ENCODE data around the gene OSBPL3.

OSBPL3 gene

DNA sequence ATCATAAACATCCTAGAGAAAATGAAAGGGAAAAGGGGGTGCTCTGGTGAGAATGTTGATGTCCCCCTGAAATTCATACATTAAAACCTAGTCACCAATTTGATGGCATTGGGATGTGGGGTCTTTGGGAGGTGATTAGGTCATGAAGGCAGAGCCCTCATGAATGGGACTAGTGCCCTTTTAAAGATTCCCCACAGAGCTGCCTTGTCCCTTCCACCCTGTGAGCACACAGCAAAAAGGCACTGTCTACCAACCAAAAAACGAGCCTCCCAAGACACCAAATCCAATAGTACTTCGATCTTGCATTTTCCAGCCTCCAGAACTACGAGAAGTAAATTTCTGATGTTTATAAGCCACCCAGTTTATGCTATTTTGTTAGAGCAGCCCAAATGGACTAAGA, 47.6 kb downstream of the OSBPL3 start:
- CTCF ChIA-PET: no interaction called here
- Mint-ChIP-seq H3K9me3 (peaks cover 5% of the 10 kb centered on the region), H3K4me3 (no peak overlapping the region), H3K27ac (peak overlapping the region; percentile 30), H3K4me1 (peaks cover 35% of the 10 kb centered on the region), H3K36me3 (peaks cover 48% of the 10 kb centered on the region), H3K27me3 (no peaks in the 10 kb centered on the region)
- no peak for DNase-seq

DNA sequence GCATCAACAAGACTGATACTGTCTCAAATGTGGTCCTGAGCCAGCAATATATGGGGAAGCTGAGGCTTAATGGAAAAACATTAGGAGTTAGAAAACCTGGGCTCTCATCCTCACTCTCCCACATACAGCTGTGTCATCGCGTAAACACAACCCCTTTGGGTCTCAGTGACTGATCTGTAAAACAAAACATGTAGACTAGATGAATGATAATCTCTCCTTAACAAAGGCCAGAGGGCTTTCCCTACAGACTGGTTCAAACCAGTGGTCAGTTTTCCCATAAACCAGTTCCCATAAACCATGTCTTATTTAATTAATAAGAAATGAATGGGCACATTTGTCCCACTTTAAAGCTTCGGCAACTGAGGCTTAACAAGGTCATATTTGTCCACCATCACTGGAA, 48.1 kb downstream of the OSBPL3 start:
- Mint-ChIP-seq H3K4me1 (peaks cover 33% of the 10 kb centered on the region), H3K36me3 (peaks cover 46% of the 10 kb centered on the region), H3K27ac (no peak overlapping the region), H3K27me3 (no peaks in the 10 kb centered on the region), H3K9me3 (peaks cover 4% of the 10 kb centered on the region), H3K4me3 (no peak overlapping the region)
- CTCF ChIA-PET: no interaction called here
- no peak for DNase-seq

DNA sequence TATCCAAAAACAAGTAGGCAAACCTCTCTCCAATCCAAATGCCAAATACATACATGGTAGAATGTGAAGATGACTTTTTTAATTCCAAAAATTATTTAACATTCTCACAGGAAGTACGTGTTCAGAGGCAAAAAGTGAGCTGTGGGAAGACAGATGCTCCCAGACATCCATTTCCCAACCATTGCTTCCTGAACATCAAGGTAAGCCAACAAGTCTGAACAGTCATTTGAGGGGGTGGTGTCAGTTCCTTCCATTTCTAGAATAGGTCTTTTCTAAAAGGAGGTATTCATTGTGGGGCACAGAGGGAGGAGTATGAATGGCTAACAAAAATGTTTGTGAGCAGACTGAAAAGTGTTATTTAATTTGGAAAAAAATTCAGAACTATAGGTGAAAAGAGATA, 49.1 kb downstream of the OSBPL3 start:
- Mint-ChIP-seq H3K27ac (no peak overlapping the region), H3K4me1 (peaks cover 32% of the 10 kb centered on the region), H3K4me3 (no peak overlapping the region), H3K36me3 (peaks cover 37% of the 10 kb centered on the region), H3K27me3 (no peaks in the 10 kb centered on the region), H3K9me3 (no peaks in the 10 kb centered on the region)
- CTCF ChIA-PET: no interaction called here
- DNase-seq: no peak

DNA sequence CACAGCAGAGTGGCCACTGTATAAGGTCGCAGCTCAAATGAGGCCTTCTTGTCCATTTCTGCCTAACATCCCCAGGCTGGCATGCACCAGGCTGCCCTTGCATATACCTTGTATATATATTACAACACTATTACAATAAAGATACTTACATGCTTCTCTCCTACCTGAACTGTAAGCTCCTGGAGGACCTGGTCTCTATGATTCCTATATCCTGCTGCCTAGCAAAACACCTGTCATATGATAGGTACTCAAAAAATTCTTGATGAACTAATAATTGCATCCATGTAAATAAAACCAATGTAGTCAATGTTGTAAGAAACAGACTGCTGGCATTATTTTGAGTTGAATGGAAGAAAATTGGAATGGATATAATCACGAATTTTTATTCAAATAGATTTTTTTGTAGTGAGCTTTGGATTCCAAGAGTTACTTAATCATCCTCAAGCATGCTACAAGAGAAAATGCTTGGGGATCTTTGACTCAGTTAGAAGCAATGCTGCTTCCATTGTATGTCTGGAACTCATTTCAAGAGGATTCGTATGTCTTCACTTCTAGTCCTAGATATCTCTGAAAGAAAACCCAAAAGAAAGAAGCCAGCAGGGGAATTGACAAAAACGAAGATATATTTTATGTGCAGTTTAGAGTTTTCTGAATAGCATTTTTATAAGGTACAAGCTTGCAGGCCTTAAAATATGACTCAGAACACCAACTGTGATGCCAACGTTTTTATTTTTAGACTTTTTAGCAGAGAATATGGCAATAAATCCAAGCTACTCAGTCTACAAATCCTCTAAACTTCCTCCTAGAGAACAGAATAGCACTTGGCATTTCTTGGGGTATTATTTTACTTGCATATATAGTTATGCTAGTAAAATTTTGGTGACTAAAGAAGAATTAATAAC, 53.1 kb downstream of the OSBPL3 start:
- no peak for DNase-seq
- H3K27ac Mint-ChIP-seq: no peak overlapping the region

DNA sequence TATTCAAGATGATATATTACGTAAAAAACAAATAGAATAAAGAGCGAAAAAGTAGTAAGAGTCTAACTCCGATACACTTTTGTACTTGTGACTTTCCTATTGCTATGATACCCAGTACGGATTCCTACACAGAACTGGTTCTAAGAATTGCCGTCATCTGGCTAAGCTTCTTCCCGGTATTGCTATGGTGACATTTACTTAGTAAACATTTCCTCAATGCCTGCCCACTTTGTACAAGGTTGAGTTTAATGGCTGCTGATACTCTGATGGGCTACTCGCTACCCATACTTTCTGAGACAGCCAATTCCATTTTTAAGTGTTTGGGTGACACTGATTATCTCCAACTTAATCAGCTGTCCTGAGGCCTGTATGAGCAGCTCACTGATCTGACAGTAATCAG, 55.6 kb downstream of the OSBPL3 start:
- Mint-ChIP-seq H3K4me1 (peaks cover 82% of the 10 kb centered on the region), H3K27me3 (no peaks in the 10 kb centered on the region), H3K4me3 (peak overlapping the region; percentile 35), H3K36me3 (peaks cover 22% of the 10 kb centered on the region), H3K27ac (peak overlapping the region; percentile 96), H3K9me3 (peaks cover 2% of the 10 kb centered on the region)
- CTCF ChIA-PET: interaction anchor here (1.3 to 2.6 kb wide), 4 partner anchors 13 to 170 kb away, joined by 3 to 9 read pairs (median 4); partner anchors contain the start of gene OSBPL3
- DNase-seq: peak; percentile 24

More for the DNA sequence above, 53.1 kb downstream of the OSBPL3 start:
- CTCF ChIA-PET: interaction anchor here (0.8 to 1.7 kb wide), 3 partner anchors 22 to 106 kb away, joined by 3 to 6 read pairs (median 4); no protein-coding TSS in a partner anchor
- Mint-ChIP-seq H3K4me1 (peaks cover 61% of the 10 kb centered on the region), H3K27me3 (no peaks in the 10 kb centered on the region), H3K9me3 (no peaks in the 10 kb centered on the region), H3K36me3 (peaks cover 34% of the 10 kb centered on the region), H3K4me3 (no peak overlapping the region)

DNA sequence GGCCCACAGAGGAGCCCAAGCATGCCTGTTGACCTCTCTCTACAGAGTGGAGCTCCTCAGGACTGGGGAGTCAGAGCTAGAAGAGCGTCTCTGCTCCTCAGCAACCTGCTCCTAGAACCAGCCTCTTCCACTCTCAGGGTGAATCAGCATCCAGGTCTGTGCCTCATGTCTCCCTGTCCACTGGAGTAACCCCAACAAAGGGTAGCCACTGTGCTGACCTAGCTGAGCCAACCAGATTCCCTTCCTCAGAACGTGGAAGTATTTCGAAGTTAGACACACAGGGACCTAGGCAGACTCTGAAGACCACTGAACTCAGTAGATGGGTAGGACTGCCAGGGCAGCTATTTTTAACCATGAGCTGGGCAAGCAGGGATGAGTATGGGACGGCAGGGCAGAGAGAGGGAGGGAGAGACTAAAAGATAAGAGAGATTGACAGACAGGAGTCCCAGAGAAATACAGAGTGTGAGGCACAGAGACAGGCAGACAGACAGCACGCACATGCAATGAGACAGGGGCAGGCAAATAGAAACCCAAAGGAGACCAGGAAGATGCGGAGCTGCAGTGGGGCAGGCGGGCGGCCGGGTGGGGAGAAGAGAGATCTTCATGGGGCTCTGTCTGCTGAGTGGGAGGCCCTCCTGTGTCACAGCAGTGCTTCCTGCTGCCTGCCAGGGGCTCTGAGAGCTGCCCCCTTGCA, 56.7 kb downstream of the OSBPL3 start:
- peaks cover 84% of the 10 kb centered on the region for H3K4me1 Mint-ChIP-seq
- H3K9me3 Mint-ChIP-seq: peaks cover 2% of the 10 kb centered on the region
- no peaks in the 10 kb centered on the region for H3K27me3 Mint-ChIP-seq

DNA sequence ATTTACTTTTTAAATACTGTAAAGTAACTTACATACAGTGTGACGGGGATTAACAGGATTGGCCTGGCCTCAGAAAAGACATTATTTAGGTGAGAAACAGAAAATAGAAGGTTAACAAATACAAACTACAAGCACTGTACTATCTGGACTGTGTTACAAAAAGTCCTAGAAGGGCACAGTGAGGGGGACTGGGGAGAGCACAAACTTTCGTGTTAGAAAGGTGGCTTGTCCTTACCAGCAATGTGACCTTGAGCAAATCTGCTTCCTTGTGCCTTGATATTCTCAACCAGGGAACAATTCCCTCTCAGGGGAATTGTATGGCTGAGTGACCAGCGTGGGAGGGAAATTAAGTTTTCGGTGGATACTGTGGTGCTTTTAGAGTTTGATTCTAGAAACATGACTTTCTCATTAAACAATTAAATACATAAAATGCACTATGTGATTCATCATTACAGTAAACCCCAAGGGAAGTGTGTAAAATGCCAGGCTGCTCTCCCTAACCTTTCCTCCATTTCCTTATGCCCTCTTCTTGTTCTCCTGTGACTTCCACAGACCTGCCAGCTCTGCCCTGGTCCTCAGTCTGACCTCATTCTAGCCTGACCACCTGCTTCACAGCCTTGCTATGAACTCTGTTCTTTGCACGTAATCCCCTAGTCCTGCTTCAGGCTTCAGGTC, 57.7 kb downstream of the OSBPL3 start:
- H3K9me3 Mint-ChIP-seq: peaks cover 2% of the 10 kb centered on the region
- CTCF ChIA-PET: interaction anchor here (0.9 to 2.6 kb wide), 4 partner anchors 42 to 101 kb away, joined by 3 to 9 read pairs (median 4); partner anchors contain the start of gene OSBPL3
- H3K27me3 Mint-ChIP-seq: no peaks in the 10 kb centered on the region
- H3K36me3 Mint-ChIP-seq: peaks cover 31% of the 10 kb centered on the region
- H3K27ac Mint-ChIP-seq: peak overlapping the region; percentile 96
- DNase-seq: no peak
- H3K4me3 Mint-ChIP-seq: no peak overlapping the region
- peaks cover 91% of the 10 kb centered on the region for H3K4me1 Mint-ChIP-seq

More for the DNA sequence above, 56.7 kb downstream of the OSBPL3 start:
- peak overlapping the region; percentile 96 for H3K27ac Mint-ChIP-seq
- peaks cover 27% of the 10 kb centered on the region for H3K36me3 Mint-ChIP-seq
- no peak overlapping the region for H3K4me3 Mint-ChIP-seq
- CTCF ChIA-PET: interaction anchor here (0.9 to 2.6 kb wide), 4 partner anchors 12 to 102 kb away, joined by 3 to 9 read pairs (median 4); partner anchors contain the start of gene OSBPL3
- no peak for DNase-seq

DNA sequence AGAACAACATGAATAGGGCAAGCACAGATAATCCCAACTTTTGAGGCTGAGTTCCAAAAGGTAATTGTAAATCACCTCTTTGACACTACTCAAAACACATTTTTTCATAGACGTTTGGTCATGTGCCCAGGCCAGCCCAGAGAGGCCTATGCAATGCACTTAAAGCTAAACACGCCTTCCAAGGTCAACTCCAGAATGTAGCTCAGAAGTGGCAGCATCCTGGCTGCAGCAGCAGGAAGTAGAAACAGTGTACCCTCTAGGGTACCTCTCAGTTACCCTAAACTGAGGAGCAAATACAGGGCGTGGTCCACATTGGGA, 58.7 kb downstream of the OSBPL3 start:
- Mint-ChIP-seq H3K4me3 (peak overlapping the region; percentile 42), H3K36me3 (peaks cover 38% of the 10 kb centered on the region), H3K9me3 (peaks cover 2% of the 10 kb centered on the region), H3K27me3 (no peaks in the 10 kb centered on the region), H3K27ac (peak overlapping the region; percentile 96), H3K4me1 (peaks cover 94% of the 10 kb centered on the region)
- CTCF ChIA-PET: interaction anchor here (0.9 to 1.4 kb wide), 4 partner anchors 11 to 100 kb away, joined by 3 to 4 read pairs (median 4); no protein-coding TSS in a partner anchor
- DNase-seq: peak; percentile 58

DNA sequence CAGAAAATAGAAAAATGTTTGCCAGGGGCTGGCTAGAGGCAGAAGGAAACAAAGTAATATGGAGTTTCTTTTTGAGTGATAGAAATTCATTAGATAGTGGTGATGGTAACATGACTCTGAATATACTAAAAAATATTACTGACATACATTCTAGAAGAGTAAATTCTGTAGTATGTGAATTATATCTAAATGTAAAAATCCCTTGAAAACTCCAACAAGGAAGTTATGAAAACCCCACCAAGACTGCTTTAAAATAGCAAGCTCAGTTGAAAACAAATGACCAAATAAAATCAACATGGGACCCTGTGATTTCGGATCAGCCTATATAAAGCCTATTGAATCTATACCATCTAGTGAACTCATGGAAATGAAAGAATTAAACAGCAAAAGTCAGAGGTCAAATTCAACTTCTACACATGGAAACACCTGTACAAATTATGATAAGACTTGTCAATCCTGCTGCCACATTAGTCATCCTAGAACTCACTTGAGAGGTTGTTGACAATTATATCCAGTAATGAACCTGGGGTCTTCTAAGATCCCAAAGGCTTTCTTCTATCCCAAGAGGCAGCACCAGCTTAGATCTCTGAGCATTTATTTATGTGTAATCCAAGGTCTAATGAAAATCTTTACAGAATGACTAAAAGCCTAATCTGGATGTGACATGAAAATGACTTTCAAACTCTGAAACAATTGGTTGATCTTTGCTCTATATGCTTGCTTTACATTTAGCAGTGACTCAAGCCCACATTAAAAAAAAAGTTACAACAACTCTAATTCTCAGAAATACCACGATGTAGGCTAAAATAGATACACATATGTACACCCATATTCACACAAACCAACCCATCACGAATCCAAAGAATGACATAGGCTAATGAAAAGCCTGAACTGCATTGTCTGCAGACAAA, 59.3 kb downstream of the OSBPL3 start:
- Mint-ChIP-seq H3K4me1 (peaks cover 95% of the 10 kb centered on the region), H3K27me3 (no peaks in the 10 kb centered on the region), H3K9me3 (peaks cover 2% of the 10 kb centered on the region), H3K36me3 (peaks cover 41% of the 10 kb centered on the region), H3K27ac (peak overlapping the region; percentile 96), H3K4me3 (peak overlapping the region; percentile 42)
- DNase-seq: no peak
- CTCF ChIA-PET: interaction anchor here (0.7 to 1.4 kb wide), 5 partner anchors 10 to 100 kb away, joined by 3 to 4 read pairs (median 4); partner anchors contain the start of gene OSBPL3

DNA sequence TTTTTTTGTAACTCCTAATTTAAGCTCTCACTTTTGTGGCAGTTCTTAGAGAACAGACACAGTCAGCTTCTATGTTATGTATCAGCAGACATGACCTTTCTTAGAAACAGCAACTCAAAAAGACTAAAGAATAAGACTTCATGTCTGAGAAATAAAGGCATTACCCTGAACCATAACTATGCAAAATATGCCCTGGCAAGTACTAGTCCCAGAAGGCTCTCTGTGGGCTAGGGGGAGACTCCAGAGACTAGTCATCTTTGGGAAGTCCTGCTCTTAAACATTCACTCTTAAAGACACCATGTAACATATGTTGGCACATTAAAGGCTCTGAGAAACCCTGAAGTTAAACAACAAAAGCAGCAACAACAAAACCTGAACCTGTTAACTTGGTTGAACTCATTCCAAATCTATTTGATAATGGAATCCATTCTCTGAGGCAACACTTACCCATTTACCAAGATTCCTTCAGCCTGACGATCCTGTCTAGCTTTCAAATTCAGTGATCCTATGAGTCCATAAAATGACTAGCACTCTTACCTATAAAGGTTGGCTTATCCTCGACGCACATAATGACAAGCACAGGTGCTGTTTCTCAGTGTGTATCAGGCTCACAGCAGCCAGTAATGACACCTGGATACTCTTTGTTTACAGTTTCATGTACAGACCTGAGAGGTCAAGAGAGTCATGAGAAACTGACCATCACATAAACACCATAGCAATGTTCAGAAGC, 62.3 kb downstream of the OSBPL3 start:
- peak overlapping the region; percentile 28 for H3K27ac Mint-ChIP-seq
- CTCF ChIA-PET: interaction anchor here (0.8 to 0.9 kb wide), 2 partner anchors 9 to 61 kb away, joined by 3 read pairs; no protein-coding TSS in a partner anchor
- no peak for DNase-seq

DNA sequence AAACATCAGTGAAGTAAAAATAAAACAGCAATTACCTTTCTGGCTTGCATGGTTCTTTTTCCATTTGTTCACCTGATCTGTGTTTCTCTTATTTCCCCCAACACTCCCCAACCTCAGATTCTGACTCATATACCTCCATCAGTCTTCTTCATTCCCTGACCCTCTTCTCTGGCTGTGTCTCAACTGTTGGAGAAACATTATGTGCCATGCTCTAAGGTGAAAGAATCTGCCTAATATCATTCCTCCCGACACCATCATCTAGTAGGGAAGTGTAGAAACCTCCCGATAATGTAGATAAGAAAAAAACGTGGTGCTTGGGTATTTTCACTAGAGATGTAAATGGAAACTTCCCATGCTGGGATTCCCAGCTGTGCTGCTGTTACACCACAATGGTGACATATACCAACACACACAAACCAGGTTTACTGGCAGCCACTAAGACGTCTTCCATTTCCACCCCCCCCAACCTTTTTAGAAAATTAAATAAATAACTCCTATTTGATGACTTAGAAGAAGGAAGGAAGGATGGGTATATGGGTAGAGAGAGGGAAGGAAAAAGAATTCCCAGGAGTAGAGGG, 63.4 kb downstream of the OSBPL3 start:
- Mint-ChIP-seq H3K27me3 (no peaks in the 10 kb centered on the region), H3K4me1 (peaks cover 94% of the 10 kb centered on the region), H3K9me3 (peaks cover 4% of the 10 kb centered on the region), H3K27ac (no peak overlapping the region), H3K4me3 (no peak overlapping the region), H3K36me3 (peaks cover 62% of the 10 kb centered on the region)
- CTCF ChIA-PET: no interaction called here
- DNase-seq: no peak

More for the DNA sequence above, 62.3 kb downstream of the OSBPL3 start:
- H3K4me1 Mint-ChIP-seq: peaks cover 94% of the 10 kb centered on the region
- H3K9me3 Mint-ChIP-seq: peaks cover 4% of the 10 kb centered on the region
- H3K4me3 Mint-ChIP-seq: no peak overlapping the region
- H3K27me3 Mint-ChIP-seq: no peaks in the 10 kb centered on the region
- peaks cover 57% of the 10 kb centered on the region for H3K36me3 Mint-ChIP-seq

DNA sequence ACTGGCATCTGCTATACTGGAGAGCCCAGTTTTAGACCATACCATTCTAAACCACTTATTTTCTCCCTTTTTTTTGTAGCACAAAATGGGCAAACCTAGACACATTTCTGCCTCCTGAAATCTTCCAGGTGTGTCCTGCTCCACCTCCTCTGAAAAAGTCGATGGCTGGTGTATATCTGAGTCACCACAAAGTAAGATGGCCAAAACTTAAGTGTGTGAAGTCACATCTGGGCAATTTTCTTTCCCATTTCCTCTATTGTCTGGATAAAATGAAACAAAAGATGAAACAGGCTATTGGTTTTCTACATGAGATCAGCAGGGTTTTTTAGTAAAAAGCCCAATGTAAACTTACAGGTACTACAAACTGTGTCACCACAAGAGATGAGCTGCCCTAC, 65.5 kb downstream of the OSBPL3 start:
- Mint-ChIP-seq H3K27me3 (no peaks in the 10 kb centered on the region), H3K4me3 (no peak overlapping the region), H3K4me1 (peaks cover 94% of the 10 kb centered on the region), H3K9me3 (peaks cover 3% of the 10 kb centered on the region), H3K36me3 (peaks cover 67% of the 10 kb centered on the region), H3K27ac (peak overlapping the region; percentile 69)
- no peak for DNase-seq
- CTCF ChIA-PET: interaction anchor here (1.1 kb wide), 1 partner anchor 52 kb away, joined by 3 read pairs; no protein-coding TSS in a partner anchor

All from activated naive CD4-positive, alpha-beta T cell treated with anti-CD3 and anti-CD28 coated beads, Interleukin-2, amount 10 ng/mL, durations not matched to agents 7 days and 5 days (primary cell).